Measurements from ENCODE around the gene WRAP73. TPM values are rescaled to one million over a fixed set of nuclear protein-coding genes. Genes with fewer than 3 reads are reported as not detected.

Gene WRAP73
- total RNA-seq, 2 donors from 2014 or later: 22.3 to 39.5 TPM

DNA sequence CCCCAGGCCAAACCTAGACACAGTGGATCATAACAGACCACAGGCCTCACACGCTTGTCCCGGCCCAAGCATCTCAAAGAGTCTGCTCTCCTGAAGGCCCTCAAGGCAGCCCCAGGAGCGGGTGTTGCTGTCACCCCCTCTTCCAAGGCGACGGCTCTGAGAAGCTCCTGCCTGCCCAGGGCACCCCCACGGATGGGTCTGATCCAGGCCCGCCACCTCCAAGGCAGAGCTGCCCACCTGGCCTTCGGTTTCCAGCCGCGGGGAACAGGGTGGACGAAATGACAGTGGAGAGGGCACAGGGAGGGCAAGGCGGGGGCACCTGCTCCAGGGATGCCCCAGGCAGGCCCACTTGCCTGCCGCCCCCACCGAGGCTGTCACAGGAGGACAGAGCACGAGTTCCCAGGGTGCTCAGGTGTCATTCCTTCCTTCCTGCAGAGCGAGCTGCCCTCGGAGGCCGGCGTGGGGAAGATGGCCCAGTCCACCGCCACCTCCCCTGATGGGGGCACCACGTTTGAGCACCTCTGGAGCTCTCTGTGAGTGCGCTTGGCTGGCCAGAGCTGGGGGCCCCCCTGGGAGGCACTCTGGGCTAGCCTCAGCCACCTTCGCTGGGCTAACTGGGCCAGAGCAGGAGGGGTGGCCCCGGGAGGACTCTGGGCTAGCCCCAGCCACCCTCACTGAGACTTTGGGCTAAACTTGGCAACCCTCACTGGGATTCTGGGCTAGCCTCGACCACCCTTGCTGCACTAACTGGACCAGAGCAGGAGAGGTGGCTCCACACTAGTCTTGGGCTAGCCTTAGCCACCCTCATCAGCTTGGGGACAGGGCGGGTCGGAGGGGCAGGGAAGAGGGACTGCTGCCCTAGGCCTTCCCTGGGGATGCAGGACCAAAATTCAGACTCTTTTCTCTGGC, 32.2 kb upstream of the WRAP73 start:
- no peak overlapping the region for H3K27ac ChIP-seq
- no peaks in the 10 kb centered on the region for H3K9me3 ChIP-seq
- H3K4me1 ChIP-seq (replicated peaks): no peaks in the 10 kb centered on the region
- no peak overlapping the region for H3K4me3 ChIP-seq
- no peaks in the 10 kb centered on the region for H3K36me3 ChIP-seq
- intact Hi-C loops (cut with DNase I): no loop called here
- TF ChIP-seq POLR2A (IDR thresholded peaks at IDR 0.05): no peak
- TF ChIP-seq POLR2AphosphoS5 (IDR thresholded peaks at IDR 0.05): no peak
- TF ChIP-seq CTCF (IDR thresholded peaks at IDR 0.05): no peak
- 83% methylated on average over 27 of the region's 27 CpGs for WGBS
- H3K27me3 ChIP-seq (replicated peaks; ENCODE audit: insufficient read depth): no peaks in the 10 kb centered on the region
- DNase-seq (ENCODE audit: low spot score): no peak

DNA sequence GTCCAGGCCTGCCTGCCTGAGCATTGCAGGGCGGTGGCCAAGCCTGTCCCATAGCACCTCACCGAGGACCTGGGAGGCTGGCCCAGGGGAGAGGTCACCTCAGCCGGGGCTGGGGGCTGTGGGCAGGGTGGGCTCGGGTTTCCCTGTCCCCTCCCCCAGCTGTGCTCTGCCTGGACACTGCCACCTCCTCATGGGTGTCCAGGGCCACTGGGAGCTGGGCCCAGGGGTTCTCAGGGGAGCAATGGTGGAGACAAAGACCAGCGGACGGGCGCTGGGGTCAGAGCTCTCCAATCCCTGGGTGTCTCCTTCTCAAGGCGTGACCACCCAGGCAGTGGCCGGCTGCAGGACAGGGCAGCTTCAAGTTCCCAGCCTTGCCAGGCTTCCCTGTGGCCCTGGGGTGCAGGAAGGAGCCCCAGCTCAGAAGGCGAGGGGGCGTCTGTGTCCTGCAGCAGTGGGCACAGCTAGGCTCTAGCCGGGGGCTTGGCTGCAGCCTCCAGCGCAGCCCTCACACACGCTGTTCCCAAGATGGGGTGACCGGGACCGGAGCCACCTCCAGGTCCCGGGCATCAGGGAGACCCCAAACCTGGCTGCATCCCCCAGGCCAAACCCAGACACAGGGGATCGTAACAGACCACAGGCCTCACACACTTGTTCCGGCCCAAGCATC, 31.5 kb upstream of the WRAP73 start:
- TF ChIP-seq CTCF (IDR thresholded peaks at IDR 0.05) (no peak), POLR2A (IDR thresholded peaks at IDR 0.05) (no peak), POLR2AphosphoS5 (IDR thresholded peaks at IDR 0.05) (no peak)
- H3K9me3 ChIP-seq: no peaks in the 10 kb centered on the region
- intact Hi-C loops (cut with DNase I): no loop called here
- H3K4me3 ChIP-seq: no peak overlapping the region
- DNase-seq (ENCODE audit: low spot score): no peak
- H3K4me1 ChIP-seq (replicated peaks): no peaks in the 10 kb centered on the region
- H3K27me3 ChIP-seq (replicated peaks; ENCODE audit: insufficient read depth): no peaks in the 10 kb centered on the region
- WGBS: 80% methylated on average over 17 of the region's 19 CpGs
- H3K36me3 ChIP-seq: no peaks in the 10 kb centered on the region
- H3K27ac ChIP-seq: no peak overlapping the region

DNA sequence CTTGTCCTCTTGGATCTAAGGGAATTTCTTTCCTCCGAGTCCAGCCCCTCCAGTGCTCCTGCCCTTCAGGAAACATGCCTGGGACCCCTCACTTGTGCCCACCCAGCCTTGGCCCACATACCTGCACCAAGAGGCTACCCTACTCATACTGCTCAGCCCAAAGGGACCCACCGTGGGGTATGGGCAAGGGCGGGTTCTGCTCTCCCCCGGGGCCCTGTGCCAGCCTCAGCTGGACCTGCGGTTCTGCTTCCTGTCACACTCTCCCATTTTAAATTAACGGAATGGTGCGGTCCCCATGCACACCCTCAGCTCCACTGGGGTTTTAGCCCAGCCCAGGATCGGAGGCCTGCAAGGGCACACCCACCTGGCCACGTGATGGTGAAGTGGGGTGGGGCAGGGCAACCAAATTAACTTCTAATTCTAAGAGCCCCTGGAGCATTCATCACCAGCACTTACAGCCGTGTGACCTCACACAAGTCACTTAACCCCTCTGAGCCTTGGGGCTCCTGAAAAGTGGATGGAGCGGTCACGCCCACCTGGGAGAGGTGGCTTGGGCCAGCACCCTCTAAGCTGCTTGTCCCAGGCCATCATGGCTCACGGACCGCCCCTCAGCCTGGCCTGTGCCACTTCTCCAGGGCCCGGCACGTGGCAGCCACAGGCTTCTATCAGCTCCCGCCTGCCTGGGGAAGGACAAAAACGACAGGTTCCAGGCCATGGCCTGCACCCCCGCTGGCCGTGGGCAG, 30.8 kb upstream of the WRAP73 start:
- Histone ChIP-seq H3K36me3 (no peaks in the 10 kb centered on the region), H3K4me3 (no peak overlapping the region), H3K27ac (no peak overlapping the region), H3K27me3 (replicated peaks; ENCODE audit: insufficient read depth) (no peaks in the 10 kb centered on the region), H3K9me3 (no peaks in the 10 kb centered on the region), H3K4me1 (replicated peaks) (no peaks in the 10 kb centered on the region)
- TF ChIP-seq POLR2A (IDR thresholded peaks at IDR 0.05) (no peak), POLR2AphosphoS5 (IDR thresholded peaks at IDR 0.05) (no peak), CTCF (IDR thresholded peaks at IDR 0.05) (no peak)
- intact Hi-C loops (cut with DNase I): no loop called here
- no peak for DNase-seq (ENCODE audit: low spot score)
- WGBS: 60% methylated on average over 20 of the region's 20 CpGs

DNA sequence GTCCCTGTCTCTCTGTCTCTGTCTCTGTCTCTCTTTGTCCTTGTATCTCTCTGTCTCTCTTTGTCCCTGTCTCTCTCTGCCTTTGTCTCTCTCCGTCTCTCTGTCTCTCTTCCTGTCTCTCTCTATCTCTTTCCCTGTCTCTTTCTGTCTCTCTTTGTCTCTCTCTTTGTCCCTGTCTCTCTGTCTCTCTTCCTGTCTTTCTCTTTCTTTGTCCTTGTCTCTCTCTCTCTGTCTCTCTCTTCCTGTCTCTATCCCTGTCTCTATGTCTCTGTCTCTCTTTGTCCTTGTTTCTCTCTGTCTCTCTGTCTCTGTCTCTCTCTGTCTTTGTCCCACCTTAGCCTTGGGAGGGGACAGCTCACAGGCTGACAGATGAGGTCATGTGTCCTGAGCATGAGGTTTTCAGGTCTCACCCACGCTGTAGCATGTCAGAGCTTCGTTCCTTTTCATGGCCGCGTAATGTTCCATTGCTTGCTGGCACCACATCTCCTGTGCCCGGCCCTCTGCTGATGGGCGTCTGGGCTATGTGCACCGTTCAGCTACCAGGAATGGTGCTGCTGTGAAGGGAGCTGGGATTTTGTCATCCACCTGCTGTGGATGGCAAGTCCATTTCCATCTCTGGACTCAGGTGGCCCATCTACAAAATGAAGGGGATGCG, 30.0 kb upstream of the WRAP73 start:
- H3K4me3 ChIP-seq: no peak overlapping the region
- TF ChIP-seq CTCF (IDR thresholded peaks at IDR 0.05) (no peak), POLR2A (IDR thresholded peaks at IDR 0.05) (no peak), POLR2AphosphoS5 (IDR thresholded peaks at IDR 0.05) (no peak)
- no peaks in the 10 kb centered on the region for H3K4me1 ChIP-seq (replicated peaks)
- 96% methylated on average over 9 of the region's 9 CpGs for WGBS
- no peaks in the 10 kb centered on the region for H3K36me3 ChIP-seq
- no peak for DNase-seq (ENCODE audit: low spot score)
- no peak overlapping the region for H3K27ac ChIP-seq
- H3K27me3 ChIP-seq (replicated peaks; ENCODE audit: insufficient read depth): no peaks in the 10 kb centered on the region
- H3K9me3 ChIP-seq: no peaks in the 10 kb centered on the region
- intact Hi-C loops (cut with DNase I): no loop called here
